Transverse colon (tissue), 4 donors: ENCODE measurements around the gene RHBDD3. TPM values are rescaled to one million over a fixed set of nuclear protein-coding genes. Genes with fewer than 3 reads are reported as not detected.
"Not testable (repeated sequence)": the region's sequence is repeated elsewhere in the genome, so short reads cannot be mapped to it uniquely, and the experiment has no call there.

ENCODE experiments used
- DNase-seq: peaks from one replicate; pipeline ENCODE4 v3.0.0-alpha.2; 2019
- H3K27ac ChIP-seq, 4 donors: fragments of 200-600 bp; sonication (generic); 2 replicates each; pipeline ENCODE4 v1.5.1; 2016 to 2018; ENCODE audit warnings: inconsistent platforms in 4 of 4
- H3K27me3 ChIP-seq: fragments of 200-600 bp; sonication (generic); 2 replicates; pipeline ENCODE4 v1.5.1; 2017; ENCODE audit warnings: inconsistent platforms
- H3K36me3 ChIP-seq, 4 donors: fragments of 200-600 bp; sonication (generic); 2 replicates each; pipeline ENCODE4 v1.5.1; 2017 to 2019; ENCODE audit warnings: inconsistent platforms in 4 of 4
- H3K4me1 ChIP-seq, 4 donors: fragments of 200-600 bp; sonication (generic); 2 replicates each; pipeline ENCODE4 v1.5.1; 2017 to 2020; ENCODE audit warnings: inconsistent platforms in 4 of 4
- H3K4me3 ChIP-seq, 4 donors: fragments of 200-600 bp; sonication (generic); 1 replicate in 1 of 4; 2 replicates in 3 of 4; pipeline versions ENCODE4 v1.5.1 to v1.6.1; 2017 to 2019; ENCODE audit warnings: inconsistent platforms in 4 of 4
- H3K9me3 ChIP-seq, 2 donors: fragments of 200-600 bp; sonication (generic); 2 replicates each; pipeline ENCODE4 v1.5.1; 2017 to 2019; ENCODE audit warnings: inconsistent platforms in 2 of 2
- EP300 ChIP-seq: sonication (generic); formaldehyde crosslinking; IDR thresholded peaks from one replicate; pipeline ENCODE4 v1.6.1; 2017; ENCODE audit warnings: antibody characterized with exemption, low read depth
- POLR2A ChIP-seq: fragments of 450-650 bp; IDR thresholded peaks from one replicate; pipeline ENCODE4 v1.6.1; 2016; ENCODE audit warnings: antibody characterized with exemption, mild to moderate bottlenecking, moderate library complexity
- POLR2AphosphoS5 ChIP-seq, 3 donors: sonication (generic); formaldehyde crosslinking; IDR thresholded peaks; one replicate each; pipeline ENCODE4 v1.6.1; 2016; ENCODE audit warnings: antibody characterized with exemption in 3 of 3
- WGBS, 2 donors: methylation state at CpG; one replicate each; pipeline ENCODE4 v1.1.5; 2018; ENCODE audit warnings: low coverage in 1 of 2; 5-methylcytosine and 5-hydroxymethylcytosine counted together
- in situ Hi-C, 4 donors: fragments of 200-750 bp; cut with MboI; loops; one replicate each; pipeline versions ENCODE4 v1.15.0 to v1.15.1; 2017; ENCODE audit warnings: low sequenced_read_pairs in 3 of 4, low pct_ligation_motif_present in 1 of 4, low pct_unique_long_range_greater_than_20kb in 1 of 4
- intact Hi-C: fragments of 100-400 bp; cut with DNase I; formaldehyde crosslinking; loops from one replicate; pipeline ENCODE4 v1.15.1; 2023; ENCODE audit warnings: low total_unique reads
- total RNA-seq, 4 donors: library from RNA; depleted of rRNA; stranded (reverse); fragments of >200 nt; gene quantifications; one replicate each; pipeline ENCODE4 v1.1.0, GENCODE V29; 2016
- TF ChIP-seq, protein P1 (sequence below), 5 experiments: fragments of 200-600 bp in 3 of 5; fragments of 450-650 bp in 2 of 5; sonication (generic) in 3 of 5; IDR thresholded peaks; 1 replicate in 2 of 5; 2 replicates in 3 of 5; pipeline ENCODE4 v1.5.1; 2016 to 2017; ENCODE audit warnings: antibody characterized with exemption in 5 of 5, inconsistent platforms in 3 of 5, mild to moderate bottlenecking in 2 of 5, moderate library complexity in 1 of 5

The RHBDD3 gene
- total RNA-seq, 4 donors from 2014 or later: 20.9 to 131 (median 31.5) TPM

DNA sequence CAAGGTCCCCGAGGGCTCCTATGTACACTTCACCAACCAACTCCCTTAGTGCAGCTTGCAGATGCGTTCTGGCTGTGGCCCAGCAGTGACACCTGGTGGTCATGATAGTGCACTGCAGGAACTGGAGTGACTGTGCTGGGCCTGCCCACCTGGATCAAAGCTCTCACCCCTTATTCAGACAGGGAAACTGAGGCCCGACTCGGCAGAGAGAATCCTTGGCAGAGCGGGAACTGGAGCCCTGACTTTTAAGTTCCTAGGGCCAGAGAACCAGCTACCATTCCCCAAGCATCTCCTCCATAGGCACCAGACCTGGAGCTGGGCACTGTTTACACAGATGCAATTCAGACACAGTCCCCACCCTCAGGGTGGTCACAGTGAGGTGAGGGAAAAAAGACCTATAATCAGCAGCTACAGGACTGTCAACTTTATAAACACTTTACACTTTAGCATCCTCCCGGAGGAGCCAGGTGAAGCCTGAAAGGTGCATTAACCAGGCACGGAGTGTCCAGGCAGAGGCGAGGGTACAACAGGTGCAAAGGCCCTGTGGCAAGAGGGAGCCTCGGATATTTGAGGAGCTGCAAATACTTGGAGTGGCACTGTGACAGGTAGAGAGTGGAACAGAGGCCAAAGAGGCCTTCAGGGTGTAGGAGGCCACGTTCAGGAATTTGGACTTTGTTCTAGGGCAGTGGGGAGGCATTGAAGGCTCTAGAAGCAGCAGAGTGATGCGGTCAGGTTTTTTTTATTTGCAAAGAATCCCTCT lies 22.0 kb downstream of the RHBDD3 start:
- in situ Hi-C loops (loop anchor here in 2 of 4 donors (25.0 kb wide), 2 partner anchors 384 to 659 kb away; no protein-coding TSS in a partner anchor), intact Hi-C loops (no loop called here)
- peak; percentile 75 for DNase-seq
- TF ChIP-seq POLR2AphosphoS5 (IDR thresholded peaks at IDR 0.05) (no peak), EP300 (no peak), POLR2A (no peak)
- TF ChIP-seq, protein P1, sequence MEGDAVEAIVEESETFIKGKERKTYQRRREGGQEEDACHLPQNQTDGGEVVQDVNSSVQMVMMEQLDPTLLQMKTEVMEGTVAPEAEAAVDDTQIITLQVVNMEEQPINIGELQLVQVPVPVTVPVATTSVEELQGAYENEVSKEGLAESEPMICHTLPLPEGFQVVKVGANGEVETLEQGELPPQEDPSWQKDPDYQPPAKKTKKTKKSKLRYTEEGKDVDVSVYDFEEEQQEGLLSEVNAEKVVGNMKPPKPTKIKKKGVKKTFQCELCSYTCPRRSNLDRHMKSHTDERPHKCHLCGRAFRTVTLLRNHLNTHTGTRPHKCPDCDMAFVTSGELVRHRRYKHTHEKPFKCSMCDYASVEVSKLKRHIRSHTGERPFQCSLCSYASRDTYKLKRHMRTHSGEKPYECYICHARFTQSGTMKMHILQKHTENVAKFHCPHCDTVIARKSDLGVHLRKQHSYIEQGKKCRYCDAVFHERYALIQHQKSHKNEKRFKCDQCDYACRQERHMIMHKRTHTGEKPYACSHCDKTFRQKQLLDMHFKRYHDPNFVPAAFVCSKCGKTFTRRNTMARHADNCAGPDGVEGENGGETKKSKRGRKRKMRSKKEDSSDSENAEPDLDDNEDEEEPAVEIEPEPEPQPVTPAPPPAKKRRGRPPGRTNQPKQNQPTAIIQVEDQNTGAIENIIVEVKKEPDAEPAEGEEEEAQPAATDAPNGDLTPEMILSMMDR (IDR thresholded peaks at IDR 0.05): peak; percentile 87 to 99 (median 97)
- 56% methylated on average over 8 of the region's 11 CpGs; no CpG with 5 or more reads in 1 of the 2 donors for WGBS, 2 donors
- H3K9me3 ChIP-seq: peaks cover 0 to 4% of the 10 kb centered on the region in 2 donors
- H3K27me3 ChIP-seq: no peaks in the 10 kb centered on the region
- H3K4me1 ChIP-seq: no peaks in the 10 kb centered on the region
- no peaks in the 10 kb centered on the region for H3K36me3 ChIP-seq
- no peak overlapping the region for H3K4me3 ChIP-seq
- H3K27ac ChIP-seq: no peak overlapping the region

DNA sequence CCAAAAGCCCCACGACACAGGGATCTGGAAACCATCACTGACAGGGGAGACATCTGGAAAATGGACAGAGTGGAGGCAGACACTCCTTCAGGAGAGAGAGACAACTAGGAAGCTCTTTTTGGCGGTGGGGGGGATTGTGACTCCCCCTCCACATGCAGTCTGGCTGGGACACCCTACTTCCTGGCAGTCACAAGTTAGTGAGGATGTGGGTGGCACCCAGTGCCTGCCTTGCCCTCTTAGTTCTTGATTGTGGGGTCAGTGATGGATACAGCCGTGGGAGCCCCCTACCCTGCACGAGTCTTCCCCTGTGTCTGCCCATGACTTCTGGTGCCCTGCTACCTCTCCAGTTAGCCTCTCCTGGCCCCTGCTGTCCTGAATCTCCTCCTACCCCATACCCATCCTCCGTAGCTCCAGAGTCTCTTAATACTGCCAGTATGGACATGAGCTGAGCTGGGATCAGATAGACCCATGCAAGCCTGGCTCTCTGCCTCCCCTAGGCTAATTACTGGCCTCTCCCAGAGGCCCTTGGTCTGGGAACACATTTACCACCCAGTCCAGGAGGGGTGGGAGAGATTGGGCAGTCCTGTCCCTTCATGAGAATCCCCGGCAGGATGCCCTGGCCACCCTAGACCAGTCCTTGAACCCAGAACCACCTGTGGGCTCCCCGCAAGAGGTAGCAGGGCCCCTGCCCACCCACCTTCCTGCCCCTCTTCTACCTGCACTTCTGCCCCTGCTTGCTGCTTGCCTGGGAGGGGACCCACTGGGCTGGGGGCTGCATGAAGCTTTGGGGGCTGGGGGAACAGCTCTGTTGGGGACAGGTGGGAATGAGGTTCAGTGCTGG lies 22.8 kb downstream of the RHBDD3 start:
- in situ Hi-C loops: loop anchor here in 2 of 4 donors (25.0 kb wide), 2 partner anchors 383 to 658 kb away; no protein-coding TSS in a partner anchor
- Histone ChIP-seq H3K4me3 (no peak overlapping the region), H3K9me3 (peaks cover 0 to 4% of the 10 kb centered on the region in 2 donors), H3K27ac (no peak overlapping the region), H3K36me3 (no peaks in the 10 kb centered on the region), H3K4me1 (no peaks in the 10 kb centered on the region), H3K27me3 (no peaks in the 10 kb centered on the region)
- intact Hi-C loops: no loop called here
- WGBS, 2 donors: 60 to 72% methylated on average over 1 to 7 of the region's 7 CpGs
- no peak for DNase-seq
- TF ChIP-seq EP300 (no peak), POLR2AphosphoS5 (IDR thresholded peaks at IDR 0.05) (no peak), POLR2A (no peak)
- TF ChIP-seq, protein P1 (IDR thresholded peaks at IDR 0.05): no peak

DNA sequence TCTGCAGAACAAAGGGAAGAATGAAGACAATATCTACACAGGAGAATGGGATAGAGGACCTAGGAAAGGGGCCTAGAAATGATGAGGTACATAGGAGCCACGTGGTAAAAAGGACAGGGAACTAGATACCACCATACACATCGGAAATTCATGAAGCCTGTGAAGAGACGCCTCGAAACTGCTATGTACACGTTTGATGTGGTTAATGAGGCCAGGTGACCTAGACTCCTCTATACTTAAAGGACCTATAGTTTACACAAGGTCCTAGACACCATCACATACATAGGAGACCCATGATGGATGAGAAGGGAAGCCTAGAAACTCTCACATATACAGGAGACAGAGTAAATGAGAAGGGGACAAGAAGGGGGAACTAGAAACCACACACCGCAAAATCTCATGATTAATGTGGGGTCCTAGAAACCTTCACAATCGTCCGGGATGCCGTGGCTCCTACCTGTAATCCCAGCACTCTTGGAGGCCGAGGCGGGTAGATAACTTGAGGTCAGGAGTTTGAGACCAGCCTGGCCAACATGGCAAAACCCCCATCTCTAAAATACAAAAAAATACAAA lies 23.8 kb downstream of the RHBDD3 start:
- no peak overlapping the region for H3K27ac ChIP-seq
- WGBS, 2 donors: 73 to 83% methylated on average over 7 to 11 of the region's 11 CpGs
- intact Hi-C loops (no loop called here), in situ Hi-C loops (loop anchor here in 2 of 4 donors (25.0 kb wide), 2 partner anchors 382 to 657 kb away; no protein-coding TSS in a partner anchor)
- H3K36me3 ChIP-seq: no peaks in the 10 kb centered on the region
- no peak overlapping the region for H3K4me3 ChIP-seq
- peaks cover 0 to 4% of the 10 kb centered on the region in 2 donors for H3K9me3 ChIP-seq
- no peaks in the 10 kb centered on the region for H3K27me3 ChIP-seq
- H3K4me1 ChIP-seq: no peaks in the 10 kb centered on the region
- TF ChIP-seq, protein P1 (IDR thresholded peaks at IDR 0.05): no peak
- no peak for TF ChIP-seq POLR2AphosphoS5 (IDR thresholded peaks at IDR 0.05)
- DNase-seq: no peak

DNA sequence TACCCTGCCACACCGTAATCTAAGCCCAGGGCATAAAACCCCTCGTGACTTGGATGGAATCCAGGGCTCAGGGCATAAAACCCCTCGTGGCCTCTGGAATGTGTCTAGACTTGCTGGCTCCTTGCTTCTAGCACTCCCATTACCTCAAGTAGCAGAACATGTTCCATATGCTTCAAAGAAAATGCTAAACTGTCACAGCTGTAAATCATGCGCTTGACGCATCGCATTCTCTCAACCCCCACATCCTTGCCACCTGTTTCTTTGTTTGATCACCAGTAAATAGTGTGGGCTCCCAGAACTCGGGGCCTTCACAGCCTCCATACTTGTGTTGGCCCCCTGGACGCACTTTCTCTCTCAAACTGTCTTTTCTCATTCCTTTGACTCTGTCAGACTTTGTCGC lies 27.3 kb downstream of the RHBDD3 start:
- in situ Hi-C loops: loop anchor here in 2 of 4 donors (25.0 kb wide), 2 partner anchors 378 to 653 kb away; no protein-coding TSS in a partner anchor
- H3K4me1 ChIP-seq, DNase-seq, H3K27me3 ChIP-seq, H3K9me3 ChIP-seq, intact Hi-C loops, H3K36me3 ChIP-seq, H3K4me3 ChIP-seq, H3K27ac ChIP-seq: not testable (repeated sequence)
- 69 to 78% methylated on average over 9 of the region's 9 CpGs for WGBS, 2 donors
